HCEC 1CT (cell line): Measurements from ENCODE around the gene VKORC1L1.
A peak's percentile ranks its signal among the peaks of the same experiment; 100 is the strongest.
"Not testable (repeated sequence)": the region's sequence is repeated elsewhere in the genome, so short reads cannot be mapped to it uniquely, and the experiment has no call there.

Experiments used
- DNase-seq: peaks from one replicate; pipeline ENCODE4 v3.0.0-alpha.2; 2017

The VKORC1L1 gene

DNA sequence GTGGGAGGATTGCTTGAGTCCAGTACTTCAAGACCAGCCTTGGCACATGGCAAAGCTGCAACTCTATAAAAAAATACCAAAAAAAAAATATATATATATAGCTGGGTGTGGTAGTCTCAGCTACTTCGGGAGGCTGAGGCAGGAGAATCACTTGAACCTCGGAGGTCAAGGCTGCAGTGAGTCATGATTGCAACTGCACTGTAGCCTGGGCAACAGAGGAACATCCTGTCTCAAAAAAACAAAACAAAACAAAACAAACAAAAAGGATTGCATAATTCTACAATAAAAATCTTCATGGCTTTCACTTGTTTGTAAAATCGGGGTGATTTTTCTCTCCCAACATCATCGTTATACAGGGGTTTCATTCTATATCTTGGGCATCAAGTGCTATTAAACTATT is 74.0 kb downstream of the VKORC1L1 start:
- peak; percentile 70 for DNase-seq

DNA sequence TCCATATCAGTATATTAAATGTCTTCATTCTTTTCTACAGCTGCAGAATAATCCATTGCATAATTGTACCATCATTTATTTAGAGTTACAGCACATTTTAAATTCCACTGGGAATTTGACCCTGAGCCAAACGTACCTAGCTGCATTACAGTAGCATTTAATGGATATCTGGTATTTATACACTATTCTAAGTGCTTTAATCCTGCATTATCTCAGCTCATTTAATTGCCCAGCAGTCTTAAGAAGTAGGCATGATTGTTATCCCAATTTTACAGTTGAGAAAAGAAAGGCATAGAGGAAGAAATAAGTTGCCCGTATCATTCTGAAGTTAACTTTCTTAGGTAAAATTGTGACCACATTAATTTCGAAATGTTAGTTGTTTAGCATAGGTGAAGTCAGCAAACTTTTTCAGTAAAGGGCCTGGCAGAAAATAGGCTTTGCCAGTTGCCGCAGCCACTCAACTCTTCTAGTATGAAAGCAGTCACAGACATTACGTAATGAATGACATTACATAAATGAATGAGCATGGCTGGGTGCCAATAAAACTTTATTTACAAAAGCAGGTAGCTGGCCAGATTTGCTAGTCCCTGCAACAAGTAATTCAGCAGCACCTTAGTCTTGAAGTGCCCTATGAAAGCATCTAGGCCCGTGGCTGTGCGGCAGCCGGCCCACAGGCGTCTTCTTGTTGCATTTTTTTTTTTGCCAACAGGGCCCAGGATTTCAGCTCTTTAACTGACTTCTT is 79.1 kb downstream of the VKORC1L1 start:
- no peak for DNase-seq

DNA sequence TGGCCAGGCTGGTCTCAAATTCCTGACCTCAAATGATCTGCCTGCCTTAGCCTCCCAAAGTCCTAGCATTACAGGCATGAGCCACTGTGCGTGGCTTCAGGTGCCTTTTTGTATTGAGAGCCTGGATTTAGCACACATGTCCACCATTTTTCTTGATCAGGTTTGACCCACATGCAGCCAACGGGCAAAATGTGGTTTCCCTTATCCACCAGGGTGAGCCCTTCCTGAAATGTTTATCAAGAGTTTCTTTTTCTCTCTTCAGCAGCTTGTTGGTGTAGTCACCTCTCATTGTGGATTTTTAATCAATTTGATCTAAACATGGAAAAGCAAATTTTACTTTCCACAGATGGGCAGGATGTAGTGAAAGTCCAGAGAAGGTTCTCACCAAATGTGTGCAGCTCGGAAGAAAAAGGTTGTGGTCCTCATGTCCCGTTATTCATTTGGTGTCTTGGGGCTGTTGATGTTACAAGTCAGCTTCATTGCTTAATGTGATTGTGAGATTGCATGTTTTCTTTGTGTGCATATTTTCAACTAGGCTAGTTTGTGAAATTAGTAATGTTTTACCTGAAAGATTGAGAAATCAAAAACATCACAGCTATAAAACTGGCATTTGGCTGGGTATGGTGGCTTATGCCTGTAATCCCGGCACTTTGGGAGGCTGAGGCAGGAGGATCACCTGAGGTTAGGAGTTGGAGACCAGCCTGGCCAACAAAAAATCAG is 80.3 kb downstream of the VKORC1L1 start:
- no peak for DNase-seq

DNA sequence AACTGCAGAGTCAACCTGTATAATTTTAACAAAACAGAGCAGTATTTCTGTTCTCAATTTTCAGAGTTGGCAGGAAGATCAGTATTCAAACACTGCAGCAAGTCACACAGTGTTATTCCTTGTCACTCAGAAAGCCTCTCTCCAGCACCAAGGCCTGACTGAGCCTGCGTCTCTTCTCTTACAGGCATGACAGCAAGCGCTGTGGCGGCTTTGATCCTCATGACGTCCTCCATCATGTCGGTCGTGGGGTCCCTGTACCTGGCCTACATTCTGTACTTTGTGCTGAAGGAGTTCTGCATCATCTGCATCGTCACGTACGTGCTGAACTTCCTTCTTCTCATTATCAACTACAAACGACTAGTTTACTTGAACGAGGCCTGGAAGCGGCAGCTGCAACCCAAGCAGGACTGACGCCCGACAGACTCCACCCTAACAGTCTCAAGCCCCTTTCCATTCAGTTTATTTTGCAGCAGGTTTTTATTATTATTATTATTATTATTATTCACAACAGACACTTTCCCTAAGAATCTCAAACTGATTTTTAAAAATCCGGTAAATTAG is 81.1 kb downstream of the VKORC1L1 start:
- no peak for DNase-seq

DNA sequence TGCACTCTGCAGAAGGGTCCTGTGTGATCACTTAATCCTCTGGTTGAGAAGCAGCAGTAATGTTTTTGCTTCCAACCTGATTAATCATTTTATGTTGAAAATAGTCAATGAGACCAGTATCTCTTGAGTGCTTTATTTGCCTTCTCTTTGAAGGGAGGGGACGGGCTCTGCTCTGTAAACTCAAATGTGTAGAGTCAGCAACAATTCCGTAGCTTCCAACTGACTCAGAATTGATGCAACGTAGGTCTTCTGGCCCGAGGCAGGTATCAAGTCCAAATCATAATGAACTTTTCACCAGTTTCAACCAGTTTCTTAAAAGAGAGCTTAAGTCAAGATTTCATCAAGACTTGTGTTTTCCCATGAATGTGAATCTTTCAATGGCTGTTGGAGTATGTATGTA is 82.8 kb downstream of the VKORC1L1 start:
- no peak for DNase-seq

DNA sequence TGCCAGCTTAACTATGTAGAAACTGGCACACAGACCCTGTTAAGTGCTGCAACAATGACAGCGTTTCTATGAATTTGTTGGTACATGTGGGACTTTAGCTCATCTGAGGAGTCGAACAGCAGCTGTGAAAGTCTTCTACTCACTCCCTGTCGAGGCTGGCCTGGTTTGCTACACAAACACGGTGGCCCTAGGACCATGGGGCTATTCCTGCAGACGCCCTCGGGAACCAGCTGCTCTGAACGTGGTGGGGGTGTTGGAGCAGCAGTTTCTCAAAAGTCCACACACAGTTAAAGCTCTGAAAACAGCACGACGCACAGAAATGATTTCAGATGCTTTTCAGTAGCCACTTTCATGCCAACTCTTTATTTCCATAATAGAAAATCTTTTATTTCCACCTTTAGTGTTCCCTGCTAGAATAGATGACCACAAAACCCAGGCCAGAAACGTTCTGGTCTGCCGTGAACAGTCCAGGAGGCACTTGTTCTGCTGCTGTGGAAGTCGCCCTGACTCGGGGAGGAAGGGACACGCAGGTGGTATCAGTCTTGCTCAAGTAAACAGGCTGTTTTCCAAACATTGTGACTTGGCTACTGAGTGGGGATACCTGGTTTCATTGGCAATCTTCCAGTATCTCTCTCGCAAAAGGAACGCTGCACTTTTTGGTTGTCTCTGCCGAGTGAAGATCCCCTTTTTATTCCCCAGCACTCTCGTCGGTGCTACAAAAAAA is 87.6 kb downstream of the VKORC1L1 start:
- no peak for DNase-seq

DNA sequence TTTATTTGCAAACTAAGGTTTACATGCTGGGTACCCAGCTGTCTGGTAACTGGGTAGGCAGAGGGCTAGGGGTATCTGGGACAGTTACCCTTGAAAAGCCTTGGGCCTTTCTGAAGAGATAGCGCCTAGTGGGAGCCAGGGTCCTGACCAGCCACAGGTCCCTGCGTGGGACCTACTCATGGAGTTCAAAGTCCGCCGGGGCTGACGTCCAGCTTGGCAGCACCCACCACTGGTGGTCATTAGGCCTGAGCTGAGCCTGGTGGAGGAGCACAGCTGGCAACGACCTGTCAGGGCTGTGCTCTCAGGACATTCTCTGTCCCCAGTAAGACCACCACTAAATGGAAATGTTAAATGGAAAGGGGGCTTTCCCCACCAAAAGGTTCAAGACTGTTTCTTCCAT is 89.2 kb downstream of the VKORC1L1 start:
- no peak for DNase-seq

DNA sequence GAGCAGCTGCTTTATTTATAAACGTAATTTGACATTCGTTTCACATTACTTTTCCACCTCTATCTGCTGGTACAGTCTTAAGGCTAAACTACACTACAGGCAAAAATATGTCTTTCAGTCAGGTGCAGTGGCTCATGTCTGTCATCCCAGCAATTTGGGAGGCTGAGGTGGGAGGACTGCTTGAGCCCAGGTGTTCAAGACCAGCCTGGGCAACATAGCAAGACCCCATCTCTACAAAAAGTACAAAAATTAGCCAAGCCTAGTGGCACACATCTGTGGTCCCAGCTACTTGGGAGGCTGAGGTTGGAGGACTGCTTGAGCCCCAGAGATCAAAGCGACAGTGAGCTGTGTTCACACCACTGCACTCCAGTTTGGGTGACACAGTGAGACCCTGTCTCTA is 91.8 kb downstream of the VKORC1L1 start:
- not testable (repeated sequence) for DNase-seq

DNA sequence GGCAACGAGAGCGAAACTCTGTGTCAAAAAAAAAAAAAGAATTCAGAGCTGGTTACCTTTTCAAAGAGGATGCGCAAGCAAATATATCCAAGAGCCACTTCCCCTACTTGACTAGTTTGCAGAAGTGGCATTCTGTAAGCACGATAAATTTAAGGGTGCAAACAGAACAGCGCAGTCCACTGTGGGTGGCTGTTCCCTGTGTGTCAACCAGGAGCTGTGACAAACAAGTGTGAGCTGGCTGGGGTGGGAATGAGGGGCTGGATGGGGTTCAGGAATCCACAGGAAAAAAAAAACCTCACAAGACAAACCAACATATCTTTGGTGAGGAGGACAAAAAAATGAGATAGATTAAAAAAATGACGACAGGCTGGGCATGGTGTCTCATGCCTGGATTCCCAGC is 93.3 kb downstream of the VKORC1L1 start:
- DNase-seq: no peak

DNA sequence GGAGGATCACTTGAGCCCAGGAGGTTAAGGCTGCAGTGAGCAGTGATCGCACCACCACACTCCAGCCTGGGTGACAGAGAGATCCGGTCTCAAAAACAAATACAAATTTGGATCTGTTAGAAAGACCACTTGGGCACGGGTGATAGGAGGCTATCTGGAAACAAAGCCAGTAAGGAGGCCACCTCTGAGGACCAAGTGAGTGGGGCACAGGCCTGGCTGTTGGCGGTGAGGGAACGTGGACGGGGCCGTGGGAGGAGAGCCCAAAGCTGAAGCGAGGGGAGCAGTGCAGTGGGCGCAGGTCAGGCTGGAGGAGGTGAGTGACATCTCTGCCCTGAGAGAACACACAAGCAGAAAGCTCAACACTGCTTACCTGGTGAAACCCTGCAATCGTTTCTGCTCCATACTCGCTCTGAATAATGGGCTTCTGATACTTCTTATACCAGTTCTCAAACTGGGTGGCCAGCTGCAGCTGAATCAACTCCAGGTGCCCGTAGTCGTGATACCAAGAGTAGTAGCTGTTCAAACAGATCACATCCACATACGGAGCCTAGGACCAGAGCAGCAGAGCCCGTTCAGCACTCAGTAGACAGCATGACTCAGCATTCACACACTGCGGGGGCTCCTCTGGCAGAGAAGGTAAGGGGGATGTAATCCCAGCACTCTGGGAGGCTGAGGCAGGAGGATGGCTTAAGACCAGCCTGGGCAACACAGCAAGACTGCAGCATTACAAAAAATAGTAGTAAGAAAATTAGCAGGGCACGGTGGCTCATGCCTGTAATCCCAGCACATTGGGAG is 94.7 kb downstream of the VKORC1L1 start:
- no peak for DNase-seq

DNA sequence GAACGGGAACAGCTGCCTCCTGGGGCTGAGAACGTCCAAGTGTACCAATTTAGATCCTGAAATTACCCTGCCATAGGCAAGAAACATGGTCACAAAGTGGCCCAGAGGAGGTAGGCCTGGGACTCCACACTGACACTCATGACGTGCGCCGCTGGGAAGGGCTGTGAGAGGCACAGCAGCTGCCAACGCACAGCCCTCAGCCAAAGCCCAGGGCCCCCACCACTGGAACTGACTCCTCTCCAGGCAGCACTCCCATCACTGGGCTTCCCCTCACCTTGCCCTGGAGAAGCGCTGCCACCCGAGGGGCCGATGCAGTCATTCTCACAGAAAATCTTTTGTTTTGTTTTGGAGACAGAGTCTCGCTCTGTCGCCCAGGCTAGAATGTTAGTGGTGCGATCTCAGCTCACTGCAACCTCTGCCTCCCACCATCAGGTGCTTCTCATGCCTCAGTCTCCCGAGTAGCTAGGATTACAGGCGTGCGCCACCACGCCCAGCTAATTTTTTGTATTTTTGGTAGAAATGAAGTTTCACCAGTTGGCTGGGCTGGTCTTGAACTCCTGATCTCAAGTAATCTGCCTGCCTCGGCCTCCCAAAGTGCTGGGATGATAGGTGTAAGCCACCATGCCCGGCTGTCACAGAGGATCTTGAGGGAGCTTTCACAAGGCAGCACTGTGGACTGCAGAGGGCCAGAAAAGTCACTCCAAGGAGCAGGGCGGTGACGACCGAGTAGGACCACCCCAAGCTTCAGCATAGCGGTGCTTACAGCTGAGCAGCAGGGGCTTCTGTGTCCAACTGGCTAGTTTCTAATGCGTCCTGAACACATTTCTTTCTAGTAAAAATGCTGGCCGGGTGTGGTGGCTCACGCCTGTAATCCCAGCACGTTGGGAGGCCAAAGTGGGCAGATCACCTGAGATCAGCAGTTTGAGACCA is 95.6 kb downstream of the VKORC1L1 start:
- DNase-seq: no peak

DNA sequence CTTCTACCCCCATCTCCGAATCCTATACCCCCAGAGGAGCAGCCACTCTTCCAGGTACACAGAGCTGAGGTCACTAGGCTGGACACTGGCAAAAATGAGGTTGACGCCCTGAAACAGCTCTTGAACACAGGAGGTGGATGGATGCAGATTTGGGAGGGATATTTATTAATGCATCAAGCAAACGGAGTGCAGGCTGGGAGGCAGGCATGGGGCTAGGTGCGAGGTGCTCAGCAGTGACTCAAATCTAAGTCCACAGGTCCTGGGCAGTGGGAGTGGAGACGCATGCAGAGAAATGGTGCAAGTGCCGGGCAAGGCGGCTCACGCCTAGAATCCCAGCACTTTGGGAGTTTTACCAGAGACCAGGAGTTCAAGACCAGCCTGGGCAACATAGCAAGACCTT is 98.1 kb downstream of the VKORC1L1 start:
- no peak for DNase-seq

DNA sequence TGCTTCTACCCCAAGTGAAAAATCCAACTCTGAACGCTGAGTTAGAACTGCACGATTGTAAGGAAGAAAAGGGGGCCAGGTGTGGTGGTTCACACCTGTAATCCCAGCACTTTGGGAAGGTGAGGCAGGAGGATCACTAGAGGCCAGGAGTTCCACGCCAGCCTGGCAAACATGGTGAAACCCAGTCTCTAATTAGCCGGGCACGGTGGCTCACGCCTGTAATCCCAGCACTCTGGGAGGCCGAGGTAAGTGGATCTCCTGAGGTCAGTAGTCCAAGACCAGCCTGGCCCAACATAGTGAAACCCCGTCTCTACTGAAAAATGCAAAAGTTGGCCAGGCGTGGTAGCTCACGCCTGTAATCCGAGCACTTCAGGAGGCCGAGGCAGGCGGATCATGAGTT is 100.1 kb downstream of the VKORC1L1 start:
- DNase-seq: no peak

DNA sequence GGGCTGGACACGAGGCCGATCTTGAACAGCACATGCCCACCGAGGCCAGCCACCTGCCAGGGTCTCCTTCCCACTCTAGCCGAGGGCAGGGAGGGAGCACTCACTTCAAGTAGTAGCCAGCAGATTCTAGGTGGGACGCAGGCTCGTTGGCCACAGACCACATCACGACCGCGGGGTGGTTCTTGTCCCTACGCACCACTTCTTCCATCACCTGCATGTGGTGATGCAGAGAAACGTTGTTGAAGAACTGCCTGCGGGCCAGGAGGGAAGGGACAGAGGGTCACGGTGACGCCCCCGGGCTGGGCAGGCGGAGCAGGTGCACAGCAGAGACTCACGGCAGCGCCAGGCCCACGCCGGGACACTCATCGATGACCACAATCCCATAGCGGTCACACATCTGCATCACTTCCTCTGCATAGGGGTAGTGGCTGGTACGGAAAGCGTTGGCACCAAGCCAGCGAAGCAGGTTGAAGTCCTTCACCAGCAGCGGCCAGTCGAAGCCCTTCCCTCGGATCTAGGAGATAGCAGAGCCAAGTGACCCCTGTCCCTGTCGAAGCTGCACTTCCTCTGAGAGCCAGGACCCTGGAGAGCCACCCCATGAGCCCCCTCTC is 101.4 kb downstream of the VKORC1L1 start:
- DNase-seq: no peak

DNA sequence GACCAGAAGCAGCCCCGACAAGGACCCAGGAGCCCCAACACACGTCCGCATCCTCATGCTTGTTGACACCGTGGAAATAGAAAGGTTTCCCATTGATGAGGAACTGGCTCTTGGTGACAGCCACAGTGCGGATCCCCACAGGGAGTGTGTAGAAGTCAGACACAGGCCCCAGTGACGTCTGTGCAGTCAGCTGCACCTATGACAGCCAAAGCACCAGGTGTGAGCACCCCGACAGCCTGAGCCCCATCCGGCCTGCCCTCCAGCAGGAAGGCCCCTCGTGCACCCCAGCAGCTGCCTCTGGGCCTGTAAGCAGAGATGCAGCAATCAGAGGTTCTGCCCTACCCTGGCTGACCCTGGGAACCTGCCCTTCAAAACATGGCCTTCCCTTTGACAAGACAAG is 102.0 kb downstream of the VKORC1L1 start:
- no peak for DNase-seq

DNA sequence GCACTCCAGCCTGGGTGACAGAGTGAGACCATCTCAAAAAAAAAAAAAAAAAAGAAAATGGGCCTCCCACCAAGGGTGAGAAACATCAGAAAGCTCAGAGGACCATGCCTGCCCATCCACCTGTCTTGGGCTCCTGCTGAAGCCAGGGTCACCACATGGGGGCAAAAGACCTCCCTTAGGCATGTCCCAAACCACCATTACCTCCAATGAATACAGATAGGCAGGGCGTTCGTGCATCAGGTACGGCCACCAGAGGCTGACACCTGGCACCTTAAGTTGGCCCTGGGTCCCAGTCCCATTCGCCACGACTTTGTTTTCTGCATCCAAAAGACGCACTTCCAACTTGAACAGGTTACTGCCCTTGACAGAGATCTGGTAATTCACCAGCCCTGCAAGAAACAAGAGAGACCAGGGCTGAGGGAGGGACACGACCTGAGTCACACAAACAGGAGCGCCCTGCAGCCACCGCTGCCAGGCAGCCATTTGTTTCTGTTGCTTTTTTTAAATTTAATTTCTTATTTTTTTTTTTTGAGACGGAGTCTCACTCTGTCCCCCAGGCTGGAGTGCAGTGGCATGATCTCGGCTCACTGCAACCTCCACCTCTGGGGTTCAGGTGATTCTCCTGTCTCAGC is 103.1 kb downstream of the VKORC1L1 start:
- DNase-seq: no peak

DNA sequence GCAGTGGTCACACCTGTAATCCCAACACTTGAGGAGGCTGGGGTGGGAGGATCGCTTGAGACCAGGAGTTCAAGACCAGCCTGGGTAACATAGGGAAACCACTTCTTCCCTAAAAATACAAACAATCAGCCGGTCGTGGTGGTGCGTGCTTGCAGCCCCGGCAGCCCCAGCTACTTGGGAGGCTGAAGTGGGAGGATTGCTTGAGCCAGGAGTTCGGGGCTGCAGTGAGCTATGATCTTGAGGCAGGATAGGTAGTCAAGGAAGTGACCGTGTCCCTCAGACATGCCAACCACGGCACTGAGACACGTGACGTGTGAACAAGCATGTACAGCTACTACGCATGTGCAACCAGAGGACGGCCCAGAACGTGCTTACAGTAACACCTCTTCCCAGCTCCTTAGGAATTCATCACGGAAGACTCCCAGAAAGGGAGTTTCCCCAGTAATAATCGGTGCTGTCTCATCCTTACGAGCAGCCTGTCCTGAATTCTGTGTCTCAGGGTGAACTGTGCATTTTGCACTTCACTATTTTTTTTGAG is 103.9 kb downstream of the VKORC1L1 start:
- DNase-seq: no peak

DNA sequence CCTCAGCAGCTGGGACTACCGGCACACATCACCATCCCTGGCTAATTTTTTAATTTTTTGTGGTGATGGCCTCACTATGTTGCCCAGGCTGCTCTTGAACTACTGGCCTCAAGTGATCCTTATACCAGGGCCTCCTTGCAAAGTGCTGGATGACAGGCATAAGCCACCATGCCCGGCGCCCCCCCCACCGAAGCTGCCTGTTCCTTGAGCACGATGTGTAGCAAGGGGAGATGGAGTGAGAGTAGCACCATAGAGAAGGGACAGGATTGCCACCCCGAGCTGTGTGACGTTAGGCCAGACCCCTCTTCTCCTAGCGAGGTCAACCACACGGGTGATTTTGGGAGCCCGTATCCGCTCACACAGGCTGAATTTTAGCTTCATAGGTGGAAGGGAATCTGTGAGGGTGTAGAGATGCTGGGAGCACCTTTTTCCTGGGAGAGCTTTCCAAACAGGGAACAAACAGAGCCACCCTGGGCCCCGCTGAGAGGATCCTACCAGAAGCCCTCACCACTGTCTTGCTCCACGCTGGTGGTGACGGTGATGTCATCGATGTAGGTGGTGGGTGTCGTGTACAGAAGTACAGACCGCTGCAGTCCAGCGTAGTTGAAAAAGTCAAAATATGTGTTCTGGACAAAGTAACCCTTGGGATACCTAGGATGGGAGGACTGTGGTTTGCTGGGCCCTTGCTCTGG is 106.2 kb downstream of the VKORC1L1 start:
- no peak for DNase-seq

DNA sequence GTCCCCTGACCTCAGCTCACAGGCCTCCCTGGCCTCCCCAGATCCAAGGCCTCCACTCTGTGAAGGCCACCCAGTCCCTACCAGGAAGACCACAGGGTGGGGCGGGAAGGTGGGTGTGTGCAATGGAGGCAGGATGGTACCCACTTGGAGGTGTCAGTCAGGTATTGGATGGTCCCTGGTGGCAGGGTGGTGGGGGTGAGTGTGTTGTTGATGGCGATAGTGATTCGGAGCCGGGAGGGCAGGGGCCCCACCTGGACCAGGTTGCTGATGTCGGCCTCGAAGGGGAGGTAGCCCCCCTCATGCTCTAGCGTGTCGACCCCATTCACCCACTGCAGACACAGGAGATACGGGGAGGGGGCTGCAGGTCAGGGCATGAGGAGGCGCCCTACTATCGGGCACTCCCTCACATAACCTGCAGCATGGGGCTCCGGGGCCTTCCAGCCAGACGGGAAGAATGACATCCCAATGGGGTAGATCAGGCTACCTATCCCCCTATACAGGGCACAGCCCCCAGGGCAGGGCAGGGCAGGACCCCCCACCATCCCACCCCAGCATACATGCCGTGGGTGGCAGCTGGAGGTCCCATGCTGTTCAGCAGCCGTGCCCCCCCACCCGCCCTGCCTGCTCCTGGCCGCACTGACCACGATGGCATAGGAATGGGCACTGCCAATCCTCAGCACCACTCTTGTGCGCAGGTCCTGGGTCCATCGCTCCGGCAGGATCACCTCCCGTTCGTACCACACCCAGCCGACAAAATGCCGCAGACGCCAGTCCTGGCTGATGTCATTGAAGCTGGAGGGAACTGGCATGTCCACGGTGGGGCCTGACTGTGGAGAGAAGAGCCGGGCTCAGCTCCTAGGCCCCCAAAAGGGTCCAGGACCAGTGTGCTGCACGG is 107.0 kb downstream of the VKORC1L1 start:
- no peak for DNase-seq
